HL-60 (cell line): ENCODE measurements around the gene IPO13.

Experiments used
- DNase-seq, 2 experiments: peaks; one replicate each; pipeline ENCODE4 v3.0.0-alpha.2; 2010 to 2020; ENCODE audit warnings: low read depth in 1 of 2, low spot score in 1 of 2
- H3K27ac ChIP-seq: fragments of 250-450 bp; sonication (Bioruptor Pico); replicated peaks from 2 replicates; pipeline ENCODE4 v1.5.1; 2020; ENCODE audit warnings: mild to moderate bottlenecking, moderate library complexity
- H3K27me3 ChIP-seq: fragments of 250-450 bp; sonication (Bioruptor Pico); 2 replicates; pipeline ENCODE4 v1.5.1; 2021; ENCODE audit warnings: mild to moderate bottlenecking, moderate library complexity; ENCODE audit not compliant: insufficient read depth, poor library complexity, severe bottlenecking
- H3K4me3 ChIP-seq: replicated peaks from 2 replicates; pipeline ENCODE4 v1.5.1; 2011; ENCODE audit warnings: mild to moderate bottlenecking, control low read depth, low read length; ENCODE audit not compliant: insufficient read depth
- CTCF ChIP-seq: IDR thresholded peaks from one replicate; pipeline ENCODE4 v1.5.1; 2011; ENCODE audit warnings: low read length, control low read depth, inconsistent platforms; ENCODE audit not compliant: insufficient read depth
- GABPA ChIP-seq: IDR thresholded peaks from 2 replicates; pipeline ENCODE4 v1.6.1; 2012; ENCODE audit warnings: low read depth
- POLR2AphosphoS5 ChIP-seq: IDR thresholded peaks from 2 replicates; pipeline ENCODE4 v1.6.1; 2012; ENCODE audit warnings: low read depth
- REST ChIP-seq: IDR thresholded peaks from 2 replicates; pipeline ENCODE4 v1.6.1; 2012; ENCODE audit warnings: low read depth; ENCODE audit not compliant: insufficient replicate concordance
- SPI1 ChIP-seq: IDR thresholded peaks from 2 replicates; pipeline ENCODE4 v1.6.1; 2012; ENCODE audit warnings: low read depth, mild to moderate bottlenecking, borderline replicate concordance

Gene IPO13

DNA sequence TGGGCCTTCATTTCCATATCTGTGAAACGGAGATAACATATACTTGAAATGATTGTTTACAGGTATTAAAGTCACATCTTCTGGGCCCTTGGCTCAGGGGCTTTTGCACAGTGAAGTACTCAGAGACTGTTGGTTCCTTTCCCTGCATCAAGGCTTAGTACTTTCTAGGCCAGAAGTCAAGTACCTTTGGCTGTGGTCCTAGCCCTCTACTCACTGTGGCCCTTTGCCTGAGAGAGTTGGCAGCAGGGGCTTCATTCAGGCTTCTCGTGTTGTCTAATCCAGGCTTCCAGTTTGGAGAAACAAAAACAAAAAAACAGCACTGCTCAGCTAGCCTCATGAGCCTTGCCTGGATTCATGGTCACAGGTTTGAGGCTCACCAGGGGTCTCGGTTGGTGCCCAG, 14.9 kb downstream of the IPO13 start:
- no peak for TF ChIP-seq REST
- TF ChIP-seq GABPA: no peak
- TF ChIP-seq POLR2AphosphoS5: no peak
- no peak for TF ChIP-seq SPI1
- no peak for TF ChIP-seq CTCF
- H3K27me3 ChIP-seq: no peaks in the 10 kb centered on the region
- H3K27ac ChIP-seq: no peak overlapping the region
- no peak overlapping the region for H3K4me3 ChIP-seq
- DNase-seq: no peak

GRCh38 chr1:43962324-43962723, 15.6 kb downstream of the IPO13 start:
- Histone ChIP-seq H3K27me3 (no peaks in the 10 kb centered on the region), H3K27ac (no peak overlapping the region; the same call in 1 of the 2 replicates), H3K4me3 (no peak overlapping the region)
- TF ChIP-seq GABPA (no peak), SPI1 (no peak), REST (no peak), CTCF (no peak), POLR2AphosphoS5 (no peak)
- DNase-seq: no peak

DNA sequence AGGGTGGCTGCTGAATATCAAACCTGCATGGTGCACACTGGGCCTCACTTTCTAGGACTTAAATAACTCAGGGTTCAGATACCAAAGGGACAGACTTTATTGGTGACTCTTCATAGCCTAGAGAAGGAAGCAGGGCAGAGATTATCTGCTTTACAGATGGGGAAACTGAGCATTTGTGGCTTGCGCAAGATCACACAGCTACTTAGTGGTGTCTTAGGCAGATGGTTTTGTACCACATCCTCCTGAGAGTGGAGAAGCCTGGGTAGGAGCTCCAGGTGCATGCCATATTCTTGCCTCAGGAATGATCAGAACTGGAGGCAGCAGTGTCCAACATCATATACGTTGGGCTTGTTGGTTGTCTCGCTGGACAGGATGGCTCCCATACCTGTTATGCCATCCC, 16.3 kb downstream of the IPO13 start:
- DNase-seq: peak; percentile 69 to 79
- Histone ChIP-seq H3K27ac (peak overlapping the region; percentile 80), H3K4me3 (no peak overlapping the region), H3K27me3 (no peaks in the 10 kb centered on the region)
- TF ChIP-seq CTCF (no peak), GABPA (no peak), POLR2AphosphoS5 (no peak), REST (no peak), SPI1 (no peak)
